H9 (cell line): ENCODE data around the gene C3. TPM values are rescaled to one million over a fixed set of nuclear protein-coding genes. Genes with fewer than 3 reads are reported as not detected.
"Not testable (repeated sequence)": the region's sequence is repeated elsewhere in the genome, so short reads cannot be mapped to it uniquely, and the experiment has no call there.

ENCODE experiments used
- DNase-seq: peaks from one replicate; pipeline ENCODE4 v3.0.0-alpha.2; 2017
- H2AFZ ChIP-seq: one replicate; pipeline ENCODE4 v1.6.1; 2013; ENCODE audit warnings: mild to moderate bottlenecking, low read length, control low read depth, moderate library complexity
- H2AK5ac ChIP-seq: 2 replicates; pipeline ENCODE4 v1.6.1; 2013; ENCODE audit warnings: low read length, control low read depth, mixed read lengths; ENCODE audit not compliant: insufficient read length
- H2BK120ac ChIP-seq: one replicate; pipeline ENCODE4 v1.6.1; 2013; ENCODE audit warnings: low read depth, mild to moderate bottlenecking, low read length, control low read depth, inconsistent platforms; ENCODE audit not compliant: poor library complexity, severe bottlenecking
- H2BK12ac ChIP-seq: 2 replicates; pipeline ENCODE4 v1.6.1; 2013; ENCODE audit warnings: low read length, control low read depth, mixed read lengths, low read depth; ENCODE audit not compliant: insufficient read length
- H2BK15ac ChIP-seq: 2 replicates; pipeline ENCODE4 v1.6.1; 2013; ENCODE audit warnings: low read depth, low read length, control low read depth
- H2BK20ac ChIP-seq: one replicate; pipeline ENCODE4 v1.6.1; 2013; ENCODE audit warnings: low read depth, mild to moderate bottlenecking, low read length, control low read depth, inconsistent platforms; ENCODE audit not compliant: poor library complexity, severe bottlenecking
- H2BK5ac ChIP-seq: 2 replicates; pipeline ENCODE4 v1.6.1; 2013; ENCODE audit warnings: low read length, control low read depth, mixed read lengths; ENCODE audit not compliant: insufficient read length
- H3K14ac ChIP-seq: 2 replicates; pipeline ENCODE4 v1.6.1; 2013; ENCODE audit warnings: low read length, control low read depth; ENCODE audit not compliant: insufficient read depth
- H3K18ac ChIP-seq: 2 replicates; pipeline ENCODE4 v1.6.1; 2013; ENCODE audit warnings: low read depth, mild to moderate bottlenecking, mixed read lengths, low read length, control low read depth; ENCODE audit not compliant: insufficient read length
- H3K23ac ChIP-seq: 2 replicates; pipeline ENCODE4 v1.6.1; 2013; ENCODE audit warnings: low read length, control low read depth, mixed read lengths, low read depth; ENCODE audit not compliant: insufficient read length
- H3K23me2 ChIP-seq: 2 replicates; pipeline ENCODE4 v1.6.1; 2013; ENCODE audit warnings: low read depth, mild to moderate bottlenecking, mixed read lengths, low read length, control low read depth; ENCODE audit not compliant: insufficient read length, poor library complexity, severe bottlenecking
- H3K27ac ChIP-seq: 2 replicates; pipeline ENCODE4 v1.5.1; 2013; ENCODE audit warnings: low read length, control low read depth, mixed read lengths, low read depth; ENCODE audit not compliant: insufficient read length
- H3K27me3 ChIP-seq: 2 replicates; pipeline ENCODE4 v1.6.1; 2013; ENCODE audit warnings: low read length, control low read depth, inconsistent platforms; ENCODE audit not compliant: insufficient read depth
- H3K4ac ChIP-seq: 2 replicates; pipeline ENCODE4 v1.6.1; 2013; ENCODE audit warnings: low read depth, mild to moderate bottlenecking, control low read depth, inconsistent platforms, low read length, moderate library complexity
- H3K4me1 ChIP-seq: 2 replicates; pipeline ENCODE4 v1.6.1; 2013; ENCODE audit warnings: low read length, control low read depth, inconsistent platforms; ENCODE audit not compliant: insufficient read depth
- H3K4me2 ChIP-seq: 2 replicates; pipeline ENCODE4 v1.6.1; 2013; ENCODE audit warnings: low read length, control low read depth, mixed read lengths; ENCODE audit not compliant: insufficient read length, insufficient read depth
- H3K56ac ChIP-seq: 2 replicates; pipeline ENCODE4 v1.6.1; 2013; ENCODE audit warnings: low read depth, mild to moderate bottlenecking, mixed read lengths, low read length, control low read depth; ENCODE audit not compliant: insufficient read length
- H3K79me1 ChIP-seq: 2 replicates; pipeline ENCODE4 v1.6.1; 2013; ENCODE audit warnings: low read depth, mild to moderate bottlenecking, moderate library complexity, low read length, control low read depth, inconsistent platforms; ENCODE audit not compliant: insufficient read depth, poor library complexity, severe bottlenecking
- H3K79me2 ChIP-seq: 2 replicates; pipeline ENCODE4 v1.6.1; 2013; ENCODE audit warnings: low read length, control low read depth, inconsistent platforms; ENCODE audit not compliant: insufficient read depth
- H3K9ac ChIP-seq: 2 replicates; pipeline ENCODE4 v1.6.1; 2013; ENCODE audit warnings: low read length, control low read depth, mixed read lengths; ENCODE audit not compliant: insufficient read length; ENCODE audit errors: extremely low read depth
- H3K9me3 ChIP-seq: one replicate; pipeline ENCODE4 v1.6.1; 2013; ENCODE audit warnings: low read depth, low read length, inconsistent platforms; ENCODE audit not compliant: control insufficient read depth
- H3T11ph ChIP-seq: one replicate; pipeline ENCODE4 v1.6.1; 2013; ENCODE audit warnings: mild to moderate bottlenecking, low read length, control low read depth, inconsistent platforms
- H4K20me1 ChIP-seq: one replicate; pipeline ENCODE4 v1.6.1; 2013; ENCODE audit not compliant: control insufficient read depth, insufficient read length, insufficient read depth
- H4K5ac ChIP-seq: 2 replicates; pipeline ENCODE4 v1.6.1; 2013; ENCODE audit warnings: low read depth, mild to moderate bottlenecking, mixed read lengths, low read length, control low read depth; ENCODE audit not compliant: insufficient read length
- H4K8ac ChIP-seq: replicated peaks from 2 replicates; pipeline ENCODE4 v1.6.1; 2013; ENCODE audit warnings: low read length, control low read depth, mixed read lengths, low read depth; ENCODE audit not compliant: insufficient read length
- H4K91ac ChIP-seq: 2 replicates; pipeline ENCODE4 v1.6.1; 2013; ENCODE audit warnings: low read depth, mild to moderate bottlenecking, moderate library complexity, mixed read lengths, low read length, control low read depth; ENCODE audit not compliant: insufficient read length
- H3K27ac Mint-ChIP-seq, 3 experiments: 2 replicates in 2 of 3; 3 replicates in 1 of 3; pipeline ENCODE4 v1.8.0; 2020 to 2021; ENCODE audit warnings: mixed read lengths in 3 of 3, mild to moderate bottlenecking in 1 of 3, moderate library complexity in 1 of 3
- H3K27me3 Mint-ChIP-seq: 2 replicates; pipeline ENCODE4 v1.8.0; 2021; ENCODE audit warnings: low read depth, mild to moderate bottlenecking, moderate library complexity, mixed read lengths
- H3K36me3 Mint-ChIP-seq, 3 experiments: 2 replicates in 2 of 3; 3 replicates in 1 of 3; pipeline ENCODE4 v1.8.0; 2020 to 2021; ENCODE audit warnings: low read depth in 3 of 3, mixed read lengths in 3 of 3; ENCODE audit not compliant: insufficient read depth in 1 of 3
- H3K4me1 Mint-ChIP-seq, 2 experiments: 2 replicates each; pipeline ENCODE4 v1.8.0; 2020; ENCODE audit warnings: mixed read lengths in 2 of 2
- H3K4me3 Mint-ChIP-seq, 2 experiments: 2 replicates in 1 of 2; 3 replicates in 1 of 2; pipeline ENCODE4 v1.8.0; 2020 to 2021; ENCODE audit warnings: mild to moderate bottlenecking in 2 of 2, mixed read lengths in 2 of 2, moderate library complexity in 1 of 2
- H3K9me3 Mint-ChIP-seq, 2 experiments: 2 replicates in 1 of 2; 3 replicates in 1 of 2; pipeline ENCODE4 v1.8.0; 2020; ENCODE audit warnings: mild to moderate bottlenecking in 2 of 2, mixed read lengths in 2 of 2, moderate library complexity in 1 of 2
- WGBS: extraction: QIAGEN DNeasy Blood & Tissue Kit; methylation state at CpG from one replicate; pipeline ENCODE4 v1.1.7; 2013; ENCODE audit warnings: missing lambda C conversion rate, low lambda C conversion rate, mixed read lengths; ENCODE audit not compliant: insufficient read length; ENCODE audit errors: extremely low coverage; 5-methylcytosine and 5-hydroxymethylcytosine counted together
- total RNA-seq: library from RNA; stranded (reverse); gene quantifications from 2 replicates; pipeline ENCODE4 v1.2.1, GENCODE V29; 2021
- TF ChIP-seq, protein P1 (sequence below): fragments of 200-600 bp; sonication (generic); conservative IDR thresholded peaks from 3 replicates; pipeline ENCODE4 v1.8.0; 2021; ENCODE audit warnings: antibody characterized with exemption, mild to moderate bottlenecking

Gene C3
- total RNA-seq, 1 experiment from 2014 or later, result 5.9 TPM

- H4K5ac ChIP-seq, result no peak overlapping the region
- H3K79me2 ChIP-seq, result no peaks in the 10 kb centered on the region
- no peak overlapping the region for H3K18ac ChIP-seq
- H2BK20ac ChIP-seq, result no peak overlapping the region
- H3K4me3 Mint-ChIP-seq, result no peak overlapping the region
- no peaks in the 10 kb centered on the region for H3K36me3 Mint-ChIP-seq
- no peak overlapping the region for H2AK5ac ChIP-seq
- H3K27me3 ChIP-seq, result no peaks in the 10 kb centered on the region
- no peak overlapping the region for H3K27ac ChIP-seq
- no peak overlapping the region for H3K4ac ChIP-seq
- H4K20me1 ChIP-seq, result no peaks in the 10 kb centered on the region
- H3K9me3 ChIP-seq, result no peaks in the 10 kb centered on the region
- no peaks in the 10 kb centered on the region for H3K23me2 ChIP-seq
- no peak overlapping the region for H3K4me2 ChIP-seq
- H3K4me1 ChIP-seq, result no peaks in the 10 kb centered on the region
- no peak for DNase-seq
- no peak overlapping the region for H3T11ph ChIP-seq
- no CpG with 5 or more reads among the region's 5 CpGs for WGBS
- H2BK120ac ChIP-seq, result no peak overlapping the region
- H3K14ac ChIP-seq, result no peak overlapping the region
- H2BK5ac ChIP-seq, result no peak overlapping the region
- H3K56ac ChIP-seq, result no peak overlapping the region
- no peak overlapping the region for H2BK15ac ChIP-seq
- H3K4me1 Mint-ChIP-seq, result 0 out of 4 replicates have a peak, but pooled peaks cover 0 to 5% of the 10 kb centered on the region in 2 experiments
- no peaks in the 10 kb centered on the region for H3K79me1 ChIP-seq
- H3K27me3 Mint-ChIP-seq, result peaks cover 6% of the 10 kb centered on the region
- TF ChIP-seq, protein P1, sequence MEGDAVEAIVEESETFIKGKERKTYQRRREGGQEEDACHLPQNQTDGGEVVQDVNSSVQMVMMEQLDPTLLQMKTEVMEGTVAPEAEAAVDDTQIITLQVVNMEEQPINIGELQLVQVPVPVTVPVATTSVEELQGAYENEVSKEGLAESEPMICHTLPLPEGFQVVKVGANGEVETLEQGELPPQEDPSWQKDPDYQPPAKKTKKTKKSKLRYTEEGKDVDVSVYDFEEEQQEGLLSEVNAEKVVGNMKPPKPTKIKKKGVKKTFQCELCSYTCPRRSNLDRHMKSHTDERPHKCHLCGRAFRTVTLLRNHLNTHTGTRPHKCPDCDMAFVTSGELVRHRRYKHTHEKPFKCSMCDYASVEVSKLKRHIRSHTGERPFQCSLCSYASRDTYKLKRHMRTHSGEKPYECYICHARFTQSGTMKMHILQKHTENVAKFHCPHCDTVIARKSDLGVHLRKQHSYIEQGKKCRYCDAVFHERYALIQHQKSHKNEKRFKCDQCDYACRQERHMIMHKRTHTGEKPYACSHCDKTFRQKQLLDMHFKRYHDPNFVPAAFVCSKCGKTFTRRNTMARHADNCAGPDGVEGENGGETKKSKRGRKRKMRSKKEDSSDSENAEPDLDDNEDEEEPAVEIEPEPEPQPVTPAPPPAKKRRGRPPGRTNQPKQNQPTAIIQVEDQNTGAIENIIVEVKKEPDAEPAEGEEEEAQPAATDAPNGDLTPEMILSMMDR, result no peak
- H3K9me3 Mint-ChIP-seq, result peaks cover 0 to 45% of the 10 kb centered on the region in 2 experiments; a peak in 2 of 5 replicates
- H2BK12ac ChIP-seq, result no peak overlapping the region
- no peak overlapping the region for H4K91ac ChIP-seq
- H3K27ac Mint-ChIP-seq, result no peak overlapping the region
- no peak overlapping the region for H4K8ac ChIP-seq
- H3K9ac ChIP-seq, result no peak overlapping the region
- no peak overlapping the region for H3K23ac ChIP-seq
- H2AFZ ChIP-seq, result no peak overlapping the region
Observed at GRCh38 chr19:6662702-6663101, 57.7 kb downstream of the C3 start.

DNA sequence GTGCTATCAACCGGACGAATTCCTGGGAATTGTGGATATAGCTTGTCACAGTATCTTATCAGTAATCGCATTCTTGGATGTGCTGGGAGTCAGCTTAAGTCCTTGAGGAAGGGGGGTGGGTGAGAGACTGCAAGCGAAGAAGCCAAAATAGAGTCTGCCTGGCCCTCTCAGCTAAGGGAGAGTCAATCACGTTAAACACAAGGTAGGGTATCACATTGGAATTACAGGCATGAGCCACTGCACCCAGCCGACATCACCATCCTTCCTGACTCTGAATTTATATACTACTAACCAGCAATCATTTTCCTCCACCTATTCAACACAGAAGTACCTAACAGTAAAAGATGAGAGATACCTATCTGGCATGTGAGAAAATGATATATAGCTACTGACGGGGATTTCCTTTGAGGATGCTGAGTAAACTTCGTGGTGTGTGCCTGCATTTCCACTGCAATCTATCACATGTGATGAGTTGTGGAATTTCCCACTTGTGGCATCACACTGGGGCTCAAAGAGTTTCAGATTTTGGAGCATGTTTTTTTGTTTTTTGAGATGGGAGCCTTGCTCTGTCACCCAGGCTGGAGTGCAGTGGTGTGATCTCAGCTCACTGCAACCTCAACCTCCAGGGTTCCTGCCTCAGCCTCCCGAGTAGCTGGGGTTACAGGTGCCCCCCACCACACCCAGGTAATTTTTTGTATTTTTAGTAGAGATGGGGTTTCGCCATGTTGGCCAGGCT, 58.8 kb downstream of the C3 start:
- no CpG with 5 or more reads among the region's 10 CpGs for WGBS
- H3K23me2 ChIP-seq, H3K56ac ChIP-seq, H3K14ac ChIP-seq, H4K8ac ChIP-seq, H3K4me2 ChIP-seq, H4K91ac ChIP-seq, H3K23ac ChIP-seq, H2BK20ac ChIP-seq, H3K27me3 ChIP-seq, H3K18ac ChIP-seq, H3K9me3 ChIP-seq, H3K27me3 Mint-ChIP-seq, H2AFZ ChIP-seq, H3K9ac ChIP-seq, H3K4ac ChIP-seq, H2BK5ac ChIP-seq, H3T11ph ChIP-seq, H3K4me1 Mint-ChIP-seq, H4K20me1 ChIP-seq, DNase-seq, H3K36me3 Mint-ChIP-seq, H3K4me1 ChIP-seq, H3K4me3 Mint-ChIP-seq, H2BK12ac ChIP-seq, H3K27ac ChIP-seq, H2BK120ac ChIP-seq, H3K79me1 ChIP-seq, H2BK15ac ChIP-seq, H4K5ac ChIP-seq, H3K79me2 ChIP-seq, H2AK5ac ChIP-seq, H3K27ac Mint-ChIP-seq: not testable (repeated sequence)
- peaks cover 0 to 48% of the 10 kb centered on the region in 2 experiments; a peak in 2 of 5 replicates for H3K9me3 Mint-ChIP-seq
